AG04450 (cell line): Measurements from ENCODE around the gene PLD1. TPM values are rescaled to one million over a fixed set of nuclear protein-coding genes. Genes with fewer than 3 reads are reported as not detected.

Experiments
- CTCF ChIA-PET: fragments of 300-600, 350-600 bp; formaldehyde crosslinking; extraction: SDS; loops from one replicate; lab custom pipeline; 2022; ENCODE audit warnings: antibody characterized with exemption, inconsistent platforms; lab: Charles Lee
- POLR2A ChIA-PET: fragments of 350-600 bp; formaldehyde crosslinking; extraction: SDS; loops from one replicate; lab custom pipeline; 2021; ENCODE audit warnings: antibody characterized with exemption, inconsistent platforms; lab: Yijun Ruan, JAX
- DNase-seq: peaks from one replicate; pipeline ENCODE4 v3.0.0-alpha.2; 2011; ENCODE audit warnings: low read depth, low spot score
- H3K27ac ChIP-seq: one replicate; pipeline ENCODE4 v1.5.1; 2012; ENCODE audit warnings: low read depth, low read length, control low read depth
- H3K27me3 ChIP-seq: one replicate; pipeline ENCODE4 v1.6.0; 2012; ENCODE audit warnings: low read length; ENCODE audit not compliant: control insufficient read depth, insufficient read depth
- H3K4me3 ChIP-seq: 2 replicates; pipeline ENCODE4 v1.5.1; 2011; ENCODE audit warnings: mild to moderate bottlenecking, low read depth, low read length, control low read depth
- H3K9me3 ChIP-seq: 2 replicates; pipeline ENCODE4 v1.5.1; 2012; ENCODE audit warnings: low read length; ENCODE audit not compliant: control insufficient read depth, insufficient read depth
- polyA plus RNA-seq: library from polyadenylated mRNA; depleted of rRNA; stranded (reverse); fragments of >200 nt; gene quantifications from 2 replicates; pipeline ENCODE4 v1.2.3, GENCODE V29; 2011
- TF ChIP-seq, protein P1 (sequence below): IDR thresholded peaks from 2 replicates; pipeline ENCODE4 v1.5.1; 2011; ENCODE audit warnings: low read depth, low read length, control low read depth, inconsistent platforms

Gene PLD1
- polyA plus RNA-seq, 1 experiment, result 20.2 TPM

DNA sequence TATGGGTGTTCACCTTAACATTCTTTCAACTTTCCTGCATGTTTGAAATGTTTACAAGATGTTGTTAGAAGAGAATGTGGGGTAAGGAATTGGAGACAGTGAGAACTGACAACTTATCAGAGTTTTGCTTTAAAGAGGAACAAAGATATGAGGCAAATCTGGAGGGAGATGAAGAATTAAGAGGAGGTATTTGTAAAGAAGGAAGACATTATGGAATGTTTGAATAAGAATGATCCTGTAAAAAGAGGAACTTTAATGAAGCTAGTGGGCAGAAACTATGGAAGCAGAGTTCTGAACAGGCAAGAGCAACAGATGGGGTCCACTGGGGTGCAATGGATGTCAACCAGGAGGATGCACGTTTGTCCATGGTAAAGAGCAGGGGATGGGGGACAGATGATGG lies 27.7 kb downstream of the PLD1 start:
- TF ChIP-seq, protein P1, sequence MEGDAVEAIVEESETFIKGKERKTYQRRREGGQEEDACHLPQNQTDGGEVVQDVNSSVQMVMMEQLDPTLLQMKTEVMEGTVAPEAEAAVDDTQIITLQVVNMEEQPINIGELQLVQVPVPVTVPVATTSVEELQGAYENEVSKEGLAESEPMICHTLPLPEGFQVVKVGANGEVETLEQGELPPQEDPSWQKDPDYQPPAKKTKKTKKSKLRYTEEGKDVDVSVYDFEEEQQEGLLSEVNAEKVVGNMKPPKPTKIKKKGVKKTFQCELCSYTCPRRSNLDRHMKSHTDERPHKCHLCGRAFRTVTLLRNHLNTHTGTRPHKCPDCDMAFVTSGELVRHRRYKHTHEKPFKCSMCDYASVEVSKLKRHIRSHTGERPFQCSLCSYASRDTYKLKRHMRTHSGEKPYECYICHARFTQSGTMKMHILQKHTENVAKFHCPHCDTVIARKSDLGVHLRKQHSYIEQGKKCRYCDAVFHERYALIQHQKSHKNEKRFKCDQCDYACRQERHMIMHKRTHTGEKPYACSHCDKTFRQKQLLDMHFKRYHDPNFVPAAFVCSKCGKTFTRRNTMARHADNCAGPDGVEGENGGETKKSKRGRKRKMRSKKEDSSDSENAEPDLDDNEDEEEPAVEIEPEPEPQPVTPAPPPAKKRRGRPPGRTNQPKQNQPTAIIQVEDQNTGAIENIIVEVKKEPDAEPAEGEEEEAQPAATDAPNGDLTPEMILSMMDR, result no peak
- no peak for DNase-seq
- Histone ChIP-seq H3K27ac (no peak overlapping the region), H3K9me3 (no peaks in the 10 kb centered on the region), H3K4me3 (no peak overlapping the region), H3K27me3 (no peaks in the 10 kb centered on the region)
- ChIA-PET POLR2A (no interaction called here), CTCF (interaction anchor here (5.1 kb wide), 1 partner anchor 10 kb away, joined by 24 read pairs; no protein-coding TSS in a partner anchor)

DNA sequence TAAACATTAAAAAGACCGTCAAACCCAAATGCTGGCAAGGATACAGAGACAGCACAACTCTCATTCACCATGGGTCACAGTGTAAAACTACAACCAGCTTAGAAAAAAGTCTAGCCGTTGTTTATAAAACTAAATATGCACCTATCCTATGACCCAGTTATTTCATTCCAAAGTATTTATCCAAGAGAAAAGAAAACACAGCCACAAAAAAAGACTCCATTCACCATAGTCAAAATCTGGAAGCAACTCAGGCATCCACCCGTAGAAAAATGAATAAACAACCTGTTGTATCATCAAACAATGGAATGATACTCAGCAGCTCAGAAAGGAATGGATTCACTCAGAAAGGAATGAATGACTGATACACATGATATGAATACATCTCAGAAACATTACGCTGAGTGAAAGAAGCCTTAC lies 28.6 kb downstream of the PLD1 start:
- Histone ChIP-seq H3K27me3 (no peaks in the 10 kb centered on the region), H3K4me3 (no peak overlapping the region), H3K27ac (peak overlapping the region; percentile 59), H3K9me3 (no peaks in the 10 kb centered on the region)
- peak; percentile 74 for DNase-seq
- ChIA-PET POLR2A (interaction anchor here (0.6 to 1.1 kb wide), 5 partner anchors 25 to 213 kb away, joined by 3 read pairs; no protein-coding TSS in a partner anchor), CTCF (interaction anchor here (1.0 to 2.4 kb wide), 2 partner anchors 10 to 167 kb away, joined by 4 to 25 read pairs; no protein-coding TSS in a partner anchor)
- TF ChIP-seq, protein P1, result no peak

DNA sequence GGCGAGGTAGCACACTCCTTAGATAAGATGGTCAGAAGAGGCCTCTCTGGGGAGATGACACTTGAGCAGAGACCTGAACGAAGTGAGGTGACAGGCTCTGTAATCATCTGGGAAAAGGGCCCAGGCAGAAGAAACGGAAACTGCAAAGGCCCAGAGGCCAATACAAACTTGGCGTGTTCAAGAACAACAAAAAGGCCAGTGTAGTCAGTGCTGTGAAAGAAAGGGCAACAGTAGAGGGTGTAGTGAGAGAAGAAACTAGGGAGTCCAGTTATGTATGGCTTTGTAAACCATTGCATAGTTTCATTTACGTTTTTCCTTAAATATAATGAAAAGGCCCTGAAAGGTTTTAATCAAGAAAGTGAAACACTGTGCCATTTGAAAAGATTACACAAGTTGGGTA lies 31.8 kb downstream of the PLD1 start:
- Histone ChIP-seq H3K4me3 (no peak overlapping the region), H3K27ac (no peak overlapping the region), H3K9me3 (no peaks in the 10 kb centered on the region), H3K27me3 (no peaks in the 10 kb centered on the region)
- TF ChIP-seq, protein P1, result no peak
- POLR2A ChIA-PET, result no interaction called here
- CTCF ChIA-PET, result no interaction called here
- no peak for DNase-seq

DNA sequence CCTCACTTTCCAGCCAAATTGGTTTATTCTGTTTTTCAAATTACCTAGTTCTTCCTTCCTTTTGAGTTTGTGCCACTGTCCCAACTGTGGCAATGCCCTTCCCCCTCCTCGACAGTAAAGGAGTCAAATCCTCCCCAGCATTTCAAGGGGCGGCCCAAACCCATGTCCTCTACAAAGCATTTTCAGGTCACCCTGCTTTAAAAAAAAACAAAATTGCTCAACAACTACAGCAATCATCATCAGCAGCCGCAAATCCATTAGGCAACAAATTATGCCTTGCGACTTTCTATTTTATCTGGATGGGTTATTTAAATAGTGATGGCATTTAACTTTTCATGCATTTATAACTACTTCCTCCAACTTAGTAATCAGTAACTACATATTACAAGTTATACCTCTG lies 32.7 kb downstream of the PLD1 start:
- Histone ChIP-seq H3K27ac (no peak overlapping the region), H3K27me3 (no peaks in the 10 kb centered on the region), H3K9me3 (no peaks in the 10 kb centered on the region), H3K4me3 (no peak overlapping the region)
- TF ChIP-seq, protein P1, result no peak
- POLR2A ChIA-PET, result no interaction called here
- DNase-seq, result no peak
- CTCF ChIA-PET, result no interaction called here

DNA sequence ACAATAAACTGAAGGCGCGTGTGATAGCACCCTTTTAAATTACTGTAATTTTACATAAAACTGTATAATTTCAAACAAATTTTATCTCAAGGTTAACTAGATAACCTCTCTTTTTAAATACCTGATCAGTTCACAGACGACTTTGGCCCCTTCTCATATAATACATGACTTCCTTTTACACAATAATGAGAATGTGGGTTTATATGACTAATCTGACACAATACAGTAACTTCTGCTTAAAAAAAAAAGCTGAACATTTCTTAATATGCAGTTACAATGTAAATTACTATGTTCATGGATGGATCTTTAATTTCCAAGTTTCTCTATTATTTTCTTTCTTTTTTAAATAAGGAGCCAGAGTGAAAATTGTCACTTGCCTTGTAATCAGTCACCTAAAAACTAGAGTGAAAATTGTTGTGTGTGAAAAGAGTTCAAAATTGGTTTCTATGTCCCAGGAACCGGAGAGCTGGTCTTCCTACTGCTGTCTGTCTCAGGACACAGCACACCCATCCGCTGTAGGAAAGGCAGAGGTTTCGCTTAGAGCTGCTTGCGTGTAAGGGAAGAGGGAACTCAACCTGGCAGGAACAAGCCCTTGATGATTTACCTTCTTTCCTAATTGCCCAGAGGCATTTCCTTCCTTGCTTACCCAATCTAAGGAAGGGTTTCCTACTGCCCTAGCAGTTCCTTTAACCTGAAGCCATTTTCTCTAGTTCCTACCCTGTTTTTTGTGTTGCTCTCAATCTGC lies 33.3 kb downstream of the PLD1 start:
- CTCF ChIA-PET, result no interaction called here
- POLR2A ChIA-PET, result no interaction called here
- Histone ChIP-seq H3K4me3 (no peak overlapping the region), H3K9me3 (no peaks in the 10 kb centered on the region), H3K27ac (no peak overlapping the region), H3K27me3 (no peaks in the 10 kb centered on the region)
- TF ChIP-seq, protein P1, result no peak
- no peak for DNase-seq
